ENCODE measurements around the gene KRTAP10-1.

The KRTAP10-1 gene

DNA sequence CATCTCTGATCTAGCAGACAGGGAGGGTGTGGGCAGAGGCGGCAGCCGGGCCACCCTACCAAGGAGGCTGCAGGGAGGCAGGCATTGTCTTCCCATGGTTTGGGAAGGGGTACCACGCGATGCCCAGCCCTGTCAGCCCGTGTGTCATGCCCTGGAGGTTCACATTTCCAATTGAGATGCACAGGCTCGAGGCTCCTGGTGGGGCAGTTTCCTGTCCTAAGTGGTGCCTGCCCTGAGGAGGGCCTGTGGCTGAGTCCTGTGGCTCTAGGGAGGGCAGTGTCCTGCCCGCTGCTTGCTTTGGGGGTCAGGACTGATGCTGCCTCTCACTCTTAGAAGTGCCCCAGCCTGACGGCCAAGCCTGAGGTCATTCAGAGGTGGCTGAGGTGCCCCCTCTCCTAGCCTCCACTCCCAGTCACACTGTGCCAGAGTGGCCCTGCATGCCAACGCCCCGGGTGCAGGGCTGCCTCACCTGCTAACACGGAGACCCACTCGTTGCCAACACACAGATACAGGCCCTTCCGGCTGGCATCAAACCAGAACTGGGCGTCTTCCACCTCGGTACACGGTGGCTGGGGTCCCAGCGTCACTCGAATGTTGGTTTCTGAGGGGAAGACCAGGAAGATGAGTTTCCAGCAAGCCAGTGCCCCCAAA lies 11.9 kb downstream of the KRTAP10-1 start:
- Histone ChIP-seq H3K27me3 (ENCODE audit: low read length) (no peaks in the 10 kb centered on the region), H3K9ac (ENCODE audit: low read length) (no peak overlapping the region), H3K9me3 (ENCODE audit: insufficient read depth, low read length) (peaks cover 16% of the 10 kb centered on the region; the same call in 1 of the 2 replicates), H2AFZ (ENCODE audit: low read depth, low read length, severe bottlenecking) (no peak overlapping the region), H3K79me2 (ENCODE audit: insufficient read depth, low read length) (no peaks in the 10 kb centered on the region), H3F3A (ENCODE audit: insufficient read depth) (no peaks in the 10 kb centered on the region), H4K20me1 (ENCODE audit: low read depth, low read length) (no peaks in the 10 kb centered on the region), H3K4me3 (ENCODE audit: insufficient read depth, low read length, poor library complexity, severe bottlenecking) (no peak overlapping the region), H3K4me2 (ENCODE audit: low read depth, low read length, poor library complexity, severe bottlenecking) (no peak overlapping the region), H3K9me2 (replicated peaks; ENCODE audit: insufficient read depth, low read length) (no peaks in the 10 kb centered on the region), H3K27ac (ENCODE audit: low read depth, low read length) (no peak overlapping the region), H3K36me3 (ENCODE audit: low read length) (no peaks in the 10 kb centered on the region)
- TF ChIP-seq EZH2phosphoT487 (conservative IDR thresholded peaks at IDR 0.05; ENCODE audit: low read length) = no peak
- TF ChIP-seq, protein P1, sequence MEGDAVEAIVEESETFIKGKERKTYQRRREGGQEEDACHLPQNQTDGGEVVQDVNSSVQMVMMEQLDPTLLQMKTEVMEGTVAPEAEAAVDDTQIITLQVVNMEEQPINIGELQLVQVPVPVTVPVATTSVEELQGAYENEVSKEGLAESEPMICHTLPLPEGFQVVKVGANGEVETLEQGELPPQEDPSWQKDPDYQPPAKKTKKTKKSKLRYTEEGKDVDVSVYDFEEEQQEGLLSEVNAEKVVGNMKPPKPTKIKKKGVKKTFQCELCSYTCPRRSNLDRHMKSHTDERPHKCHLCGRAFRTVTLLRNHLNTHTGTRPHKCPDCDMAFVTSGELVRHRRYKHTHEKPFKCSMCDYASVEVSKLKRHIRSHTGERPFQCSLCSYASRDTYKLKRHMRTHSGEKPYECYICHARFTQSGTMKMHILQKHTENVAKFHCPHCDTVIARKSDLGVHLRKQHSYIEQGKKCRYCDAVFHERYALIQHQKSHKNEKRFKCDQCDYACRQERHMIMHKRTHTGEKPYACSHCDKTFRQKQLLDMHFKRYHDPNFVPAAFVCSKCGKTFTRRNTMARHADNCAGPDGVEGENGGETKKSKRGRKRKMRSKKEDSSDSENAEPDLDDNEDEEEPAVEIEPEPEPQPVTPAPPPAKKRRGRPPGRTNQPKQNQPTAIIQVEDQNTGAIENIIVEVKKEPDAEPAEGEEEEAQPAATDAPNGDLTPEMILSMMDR (IDR thresholded peaks at IDR 0.05; ENCODE audit: insufficient read depth, low read length, poor library complexity, severe bottlenecking) = no peak

DNA sequence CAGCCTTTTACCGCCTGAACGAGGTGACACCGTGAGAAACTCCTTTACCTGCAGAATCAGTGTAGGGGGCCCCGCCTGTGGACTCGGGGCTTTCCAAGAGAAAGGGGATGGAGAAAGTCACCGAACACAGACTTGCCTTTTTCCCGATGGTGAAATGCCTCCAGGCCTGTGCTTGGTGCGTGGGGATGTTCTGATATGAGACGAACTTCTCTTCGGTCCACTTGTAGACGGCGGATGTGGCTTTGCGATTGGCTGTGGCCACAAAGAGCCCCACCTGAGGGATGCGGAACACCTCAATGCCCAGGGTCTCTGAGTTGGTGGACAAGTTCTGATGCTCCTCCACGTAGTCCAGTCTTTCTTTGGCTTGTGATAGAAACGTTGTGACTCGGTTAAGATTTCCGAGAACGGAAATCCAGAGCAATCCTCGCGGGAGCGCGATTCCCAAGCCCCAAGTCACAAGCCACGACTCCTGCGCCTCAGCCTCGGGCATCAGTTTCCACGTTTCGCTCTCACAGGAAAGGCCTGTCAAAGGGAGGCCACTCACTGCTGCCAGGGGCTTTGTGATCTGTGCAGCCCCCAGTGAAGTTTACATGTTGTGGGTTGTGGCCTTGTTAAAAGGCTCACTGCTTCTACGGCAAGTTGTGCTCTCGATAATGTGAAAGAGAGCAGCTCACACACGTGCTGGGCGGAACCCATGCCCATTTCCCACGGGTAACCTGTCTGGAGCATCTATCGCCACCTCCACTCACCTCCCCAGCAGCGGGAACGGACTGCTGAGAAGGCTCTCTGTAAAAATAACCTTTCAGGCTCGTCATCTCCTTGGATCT lies 12.6 kb downstream of the KRTAP10-1 start:
- no peaks in the 10 kb centered on the region for H3F3A ChIP-seq (ENCODE audit: insufficient read depth)
- no peak overlapping the region for H3K4me2 ChIP-seq (ENCODE audit: low read depth, low read length, poor library complexity, severe bottlenecking)
- H3K79me2 ChIP-seq (ENCODE audit: insufficient read depth, low read length) = no peaks in the 10 kb centered on the region
- no peaks in the 10 kb centered on the region for H3K27me3 ChIP-seq (ENCODE audit: low read length)
- H3K36me3 ChIP-seq (ENCODE audit: low read length) = no peaks in the 10 kb centered on the region
- TF ChIP-seq, protein P1 (IDR thresholded peaks at IDR 0.05; ENCODE audit: insufficient read depth, low read length, poor library complexity, severe bottlenecking) = no peak
- no peak for TF ChIP-seq EZH2phosphoT487 (conservative IDR thresholded peaks at IDR 0.05; ENCODE audit: low read length)
- no peaks in the 10 kb centered on the region for H3K9me2 ChIP-seq (replicated peaks; ENCODE audit: insufficient read depth, low read length)
- no peak overlapping the region for H2AFZ ChIP-seq (ENCODE audit: low read depth, low read length, severe bottlenecking)
- H3K9ac ChIP-seq (ENCODE audit: low read length) = no peak overlapping the region
- no peak overlapping the region for H3K4me3 ChIP-seq (ENCODE audit: insufficient read depth, low read length, poor library complexity, severe bottlenecking)
- H3K9me3 ChIP-seq (ENCODE audit: insufficient read depth, low read length) = peaks cover 16% of the 10 kb centered on the region; the same call in 1 of the 2 replicates
- H4K20me1 ChIP-seq (ENCODE audit: low read depth, low read length) = no peaks in the 10 kb centered on the region
- H3K27ac ChIP-seq (ENCODE audit: low read depth, low read length) = no peak overlapping the region

DNA sequence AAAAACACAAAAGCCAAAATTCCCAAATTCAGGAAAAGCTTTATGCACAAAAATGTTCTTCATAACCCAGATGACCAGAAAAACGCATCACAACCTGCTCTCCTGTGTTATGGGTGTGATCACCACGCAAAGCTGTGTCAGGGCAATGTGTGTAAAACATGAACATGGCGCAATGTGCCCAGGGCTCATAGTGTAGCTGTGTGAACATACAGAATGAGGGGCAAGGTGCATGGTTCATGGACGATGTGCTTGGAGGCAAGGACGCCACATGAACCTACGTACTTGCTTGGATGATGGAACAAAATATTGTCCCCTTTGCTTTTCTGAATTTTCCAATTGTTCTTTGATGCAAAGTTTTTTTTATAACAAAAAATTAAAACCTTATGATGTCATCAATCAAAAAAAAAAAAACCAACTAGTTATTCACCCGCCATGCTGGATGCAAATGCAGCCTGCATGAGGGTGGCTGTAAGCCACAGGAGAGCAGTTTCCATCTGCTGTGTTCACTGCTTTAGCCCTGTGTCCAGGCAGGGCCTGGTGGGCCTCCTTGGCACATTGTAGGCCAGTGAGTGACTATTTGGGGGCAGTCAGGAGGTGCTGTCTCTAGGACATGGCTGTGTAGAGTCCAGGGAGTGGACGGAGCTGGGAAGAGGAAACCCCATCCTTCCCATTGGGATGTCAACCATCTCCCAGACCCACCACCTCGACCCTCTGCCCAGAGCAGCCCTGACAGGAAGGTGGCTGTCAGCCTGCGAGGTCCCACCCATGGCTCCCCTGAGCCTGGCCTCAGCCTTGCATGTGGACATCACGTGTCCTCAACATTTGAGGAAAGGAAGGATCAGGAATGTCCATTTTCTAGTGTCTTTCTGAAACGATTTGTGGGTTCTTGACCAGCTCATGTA lies 13.6 kb downstream of the KRTAP10-1 start:
- H3K4me3 ChIP-seq (ENCODE audit: insufficient read depth, low read length, poor library complexity, severe bottlenecking) = no peak overlapping the region
- no peaks in the 10 kb centered on the region for H3K36me3 ChIP-seq (ENCODE audit: low read length)
- no peaks in the 10 kb centered on the region for H3K9me2 ChIP-seq (replicated peaks; ENCODE audit: insufficient read depth, low read length)
- H2AFZ ChIP-seq (ENCODE audit: low read depth, low read length, severe bottlenecking) = no peak overlapping the region
- TF ChIP-seq, protein P1 (IDR thresholded peaks at IDR 0.05; ENCODE audit: insufficient read depth, low read length, poor library complexity, severe bottlenecking) = no peak
- no peak for TF ChIP-seq EZH2phosphoT487 (conservative IDR thresholded peaks at IDR 0.05; ENCODE audit: low read length)
- no peaks in the 10 kb centered on the region for H3F3A ChIP-seq (ENCODE audit: insufficient read depth)
- H3K27me3 ChIP-seq (ENCODE audit: low read length) = no peaks in the 10 kb centered on the region
- no peaks in the 10 kb centered on the region for H4K20me1 ChIP-seq (ENCODE audit: low read depth, low read length)
- no peak overlapping the region for H3K9ac ChIP-seq (ENCODE audit: low read length)
- H3K27ac ChIP-seq (ENCODE audit: low read depth, low read length) = no peak overlapping the region
- peaks cover 16% of the 10 kb centered on the region; the same call in 1 of the 2 replicates for H3K9me3 ChIP-seq (ENCODE audit: insufficient read depth, low read length)
- H3K79me2 ChIP-seq (ENCODE audit: insufficient read depth, low read length) = no peaks in the 10 kb centered on the region
- no peak overlapping the region for H3K4me2 ChIP-seq (ENCODE audit: low read depth, low read length, poor library complexity, severe bottlenecking)

Measured in SU-DHL-6 (cell line).